Measurements from ENCODE around the gene TOMM6.

TOMM6 gene

GRCh38 chr6:41775293-41775882 lies 12.1 kb upstream of the TOMM6 start:
- no peak overlapping the region for H3K27ac ChIP-seq
- TF ChIP-seq ZFX (IDR thresholded peaks at IDR 0.05): no peak
- TF ChIP-seq CTCF (conservative IDR thresholded peaks at IDR 0.05): no peak

DNA sequence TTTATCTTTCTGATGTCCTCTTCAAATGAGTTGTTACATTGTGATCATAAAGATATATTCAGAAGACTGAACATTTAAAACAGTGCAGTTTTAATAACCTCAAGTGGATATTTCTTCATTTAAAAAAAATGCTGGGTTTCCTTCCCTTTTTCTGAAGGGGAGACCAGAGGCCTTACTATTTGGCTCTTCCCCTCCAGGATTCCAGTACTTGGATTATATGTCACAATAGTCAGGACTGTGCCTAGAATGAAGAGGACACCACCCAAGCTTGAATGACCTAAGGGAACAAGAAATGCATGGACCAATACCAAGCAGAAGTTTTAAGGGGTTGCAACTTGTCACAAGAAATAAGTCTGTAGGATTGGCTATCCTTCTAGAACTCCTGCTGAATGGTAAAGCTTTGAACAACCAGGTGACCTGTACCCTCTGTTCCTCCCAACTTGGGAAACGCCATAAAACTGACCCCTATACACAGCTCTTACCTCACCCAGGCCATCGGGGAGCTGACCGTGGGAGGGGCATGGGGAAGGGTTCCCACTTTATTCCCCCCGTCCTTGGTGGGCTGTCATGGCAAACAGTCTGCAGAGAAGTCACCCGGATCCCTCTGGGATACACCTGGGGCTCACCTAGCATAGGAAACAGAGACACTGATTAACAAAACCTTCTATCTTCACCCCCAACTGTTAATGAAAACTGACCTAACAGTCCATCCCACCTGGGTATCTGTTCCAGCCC lies 9.8 kb upstream of the TOMM6 start:
- H3K27ac ChIP-seq: no peak overlapping the region
- TF ChIP-seq CTCF (conservative IDR thresholded peaks at IDR 0.05) (no peak), ZFX (IDR thresholded peaks at IDR 0.05) (no peak)

DNA sequence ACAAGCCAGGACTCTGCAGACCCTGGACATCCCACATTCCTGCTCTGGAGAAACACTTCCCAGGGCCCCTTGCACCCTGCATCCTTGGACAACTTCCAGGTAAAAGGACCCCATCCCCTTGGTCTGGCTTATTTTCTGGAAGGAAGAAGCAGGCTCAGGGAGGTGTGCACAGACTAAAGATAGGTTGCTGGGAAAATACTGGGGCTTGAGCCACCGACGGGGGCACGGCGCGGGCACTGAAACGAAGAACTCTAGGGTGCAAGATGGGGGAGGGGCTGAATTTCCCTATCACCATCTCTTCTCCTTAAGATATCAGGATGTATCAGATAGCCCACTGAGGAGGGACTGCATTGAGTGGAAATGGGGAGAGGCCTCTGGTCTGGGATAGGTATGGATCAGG lies 8.6 kb upstream of the TOMM6 start:
- peak overlapping the region; percentile 80 for H3K27ac ChIP-seq
- TF ChIP-seq CTCF (conservative IDR thresholded peaks at IDR 0.05) (no peak), ZFX (IDR thresholded peaks at IDR 0.05) (no peak)

DNA sequence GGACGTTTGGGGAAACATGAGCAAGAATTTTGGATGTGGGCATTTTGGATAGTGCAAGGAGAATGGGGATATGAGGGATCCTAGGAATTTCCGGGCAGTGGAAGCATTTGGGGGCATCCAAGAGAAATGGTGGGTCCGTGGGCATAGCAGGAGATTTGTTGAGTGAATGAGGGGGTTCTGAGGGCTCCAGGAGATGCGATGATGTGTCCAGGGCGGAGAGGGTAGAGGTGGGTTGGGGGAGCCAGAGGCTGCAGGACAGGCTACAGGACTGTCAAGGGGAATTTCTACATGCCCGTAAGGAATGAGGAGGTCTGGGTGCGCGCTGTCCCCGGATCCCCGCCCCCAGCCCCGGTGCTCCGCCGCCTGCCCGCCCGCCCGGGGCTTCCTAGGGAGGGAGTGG lies 8.2 kb upstream of the TOMM6 start:
- peak overlapping the region; percentile 80 for H3K27ac ChIP-seq
- no peak for TF ChIP-seq CTCF (conservative IDR thresholded peaks at IDR 0.05)

DNA sequence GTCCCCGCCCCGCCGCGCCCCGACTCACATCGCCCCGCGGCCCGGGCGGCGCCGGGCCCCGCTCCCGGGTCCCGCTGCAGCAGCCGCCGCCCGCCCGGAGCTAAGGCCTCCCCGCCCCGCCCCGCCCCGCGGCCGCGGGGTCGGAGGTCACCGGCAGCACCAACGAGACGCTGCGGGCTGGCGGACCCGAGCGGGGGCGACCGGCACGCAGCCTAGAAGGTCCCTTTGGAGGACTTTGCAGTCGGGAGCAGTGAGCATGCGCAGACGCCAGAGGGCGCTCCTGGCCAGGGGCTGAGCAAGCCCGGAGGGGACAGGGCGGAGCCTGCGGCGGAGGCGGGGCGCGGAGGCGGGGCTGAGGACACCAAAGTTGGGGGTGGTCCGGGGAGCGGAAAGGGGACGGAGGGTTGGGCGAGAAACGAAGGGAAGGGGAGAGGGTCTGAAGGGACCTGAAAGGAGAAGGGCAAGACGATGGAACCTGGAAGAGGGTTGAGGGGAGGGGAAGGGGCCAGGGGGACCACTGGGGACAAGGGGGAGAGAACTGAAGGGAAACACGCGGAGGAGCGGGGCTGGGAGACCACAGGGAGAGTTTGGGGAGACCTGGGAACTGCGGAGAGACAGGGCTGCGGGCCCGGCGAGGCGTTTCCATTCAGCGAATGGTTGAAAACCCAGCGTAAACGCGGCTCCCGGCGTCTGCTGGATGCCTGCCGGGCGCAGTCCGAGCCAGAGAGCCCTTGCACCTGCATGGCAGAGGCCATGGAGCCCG lies 7.5 kb upstream of the TOMM6 start, which contains the start of gene FRS3:
TSS of gene FRS3 (minus strand) at position 113 of the 763 bp plus-strand sequence. CDS start 2,913 bp downstream, outside the sequence.
- peak within 1 kb of the TSS; percentile 80 for H3K27ac ChIP-seq
- TF ChIP-seq ZFX (IDR thresholded peaks at IDR 0.05): peak; percentile 53; the same call in 1 of the 2 replicates
- TF ChIP-seq CTCF (conservative IDR thresholded peaks at IDR 0.05): peak; percentile 97

DNA sequence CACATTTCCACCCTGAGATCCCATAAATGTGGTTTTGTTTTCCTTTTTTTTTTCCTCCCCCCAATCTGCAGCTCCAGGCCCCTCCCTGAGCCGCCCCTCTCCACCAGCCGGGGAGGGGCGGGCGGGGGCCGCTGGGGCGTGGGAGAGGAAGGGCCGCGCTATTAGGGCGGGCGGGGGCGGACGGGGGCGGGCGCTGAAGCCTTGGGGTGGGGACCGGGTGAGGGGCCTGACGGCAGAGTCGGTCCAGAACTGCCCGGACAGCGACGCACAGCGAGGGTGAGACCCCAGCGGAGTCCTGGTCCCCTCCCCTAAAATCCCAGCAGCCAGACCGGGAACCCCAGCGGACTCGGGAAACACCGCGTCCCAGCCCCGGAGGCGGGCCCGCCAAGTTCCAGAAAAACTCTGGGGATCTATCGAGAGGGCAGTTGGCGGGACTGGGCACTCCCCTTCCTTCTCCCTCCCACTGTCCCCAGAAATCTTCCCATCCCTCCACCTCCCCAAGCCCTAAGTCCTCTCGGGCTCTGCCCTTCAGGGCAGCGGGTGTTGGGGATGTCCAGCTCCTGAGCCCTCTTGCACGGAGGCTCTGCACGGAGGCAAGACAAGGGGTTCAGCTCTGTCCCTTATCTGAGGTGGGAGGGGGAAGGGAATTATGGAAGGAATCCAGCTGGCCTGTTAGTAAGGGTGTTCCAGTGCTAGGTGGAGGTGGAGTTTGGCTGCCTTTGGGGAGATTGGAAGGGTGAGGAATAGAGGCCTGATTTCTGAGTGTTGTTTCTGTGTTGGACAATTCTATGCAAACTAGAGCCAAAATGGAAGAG lies 6.7 kb upstream of the TOMM6 start, which contains the start of gene PRICKLE4:
TSS of gene PRICKLE4 (plus strand) at position 232 of the 815 bp plus-strand sequence. CDS start 2,692 bp downstream, outside the sequence.
- TF ChIP-seq ZFX (IDR thresholded peaks at IDR 0.05) (no peak), CTCF (conservative IDR thresholded peaks at IDR 0.05) (no peak)
- peak within 1 kb of the TSS; percentile 80 for H3K27ac ChIP-seq

Data from C4-2B (cell line).